Measurements from ENCODE around the gene PCDHGA10.
"Not testable (repeated sequence)": the region's sequence is repeated elsewhere in the genome, so short reads cannot be mapped to it uniquely, and the experiment has no call there.

Gene PCDHGA10

GRCh38 chr5:141383345-141383744, 29.4 kb upstream of the PCDHGA10 start:
- no peak for TF ChIP-seq CTCF (IDR thresholded peaks at IDR 0.05)
- no peak overlapping the region for H3K27ac ChIP-seq
- peaks cover 37 to 98% (median 77%) of the 10 kb centered on the region in 3 donors for H3K9me3 ChIP-seq
- H3K4me3 ChIP-seq: peak overlapping the region in 1 of 2 donors; percentile 29
- H3K27me3 ChIP-seq: no peaks in the 10 kb centered on the region
- peaks cover 4 to 64% (median 63%) of the 10 kb centered on the region in 3 donors for H3K36me3 ChIP-seq
- intact Hi-C loops (cut with DNase I; ENCODE audit: low total_unique reads): no loop called here
- DNase-seq: no peak
- no peaks in the 10 kb centered on the region for H3K4me1 ChIP-seq

GRCh38 chr5:141384471-141385267, 28.1 kb upstream of the PCDHGA10 start:
- intact Hi-C loops (cut with DNase I; ENCODE audit: low total_unique reads): no loop called here
- peaks cover 37 to 98% (median 89%) of the 10 kb centered on the region in 3 donors for H3K9me3 ChIP-seq
- TF ChIP-seq CTCF (IDR thresholded peaks at IDR 0.05): no peak

DNA sequence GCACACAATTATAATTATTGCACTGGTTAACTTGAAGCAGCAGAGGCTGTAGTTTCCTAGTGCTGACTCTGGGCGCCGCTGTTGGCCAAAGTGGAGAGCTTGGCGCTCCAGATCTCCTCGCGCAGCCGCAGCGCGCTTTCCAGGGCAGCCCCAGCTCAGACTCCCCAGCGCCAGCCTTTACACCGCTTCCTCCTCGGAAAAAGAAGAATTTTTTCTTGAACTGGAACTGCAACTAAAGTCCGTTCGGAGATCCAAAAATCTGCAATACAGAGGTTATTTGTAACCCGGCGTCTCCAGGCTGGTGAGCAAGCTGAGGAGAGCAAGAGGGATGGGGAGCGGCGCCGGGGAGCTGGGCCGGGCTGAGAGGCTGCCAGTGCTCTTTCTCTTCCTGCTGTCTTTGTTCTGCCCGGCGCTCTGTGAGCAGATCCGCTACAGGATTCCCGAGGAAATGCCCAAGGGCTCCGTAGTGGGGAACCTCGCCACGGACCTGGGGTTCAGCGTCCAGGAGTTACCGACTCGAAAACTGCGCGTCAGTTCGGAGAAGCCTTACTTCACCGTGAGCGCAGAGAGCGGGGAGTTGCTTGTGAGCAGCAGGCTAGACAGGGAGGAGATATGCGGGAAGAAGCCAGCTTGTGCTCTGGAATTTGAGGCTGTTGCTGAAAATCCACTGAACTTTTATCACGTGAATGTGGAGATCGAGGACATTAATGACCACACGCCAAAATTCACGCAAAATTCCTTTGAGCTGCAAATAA, 25.1 kb upstream of the PCDHGA10 start, which contains the start of gene PCDHGB4:
Gene PCDHGB4, plus strand, starts transcription at position 142 of the 755 bp plus-strand sequence. Its CDS starts 187 bp downstream, at position 329.
- DNase-seq; H3K4me1 ChIP-seq; H3K27me3 ChIP-seq; intact Hi-C loops (cut with DNase I; ENCODE audit: low total_unique reads); H3K4me3 ChIP-seq; H3K27ac ChIP-seq: not testable (repeated sequence)
- Histone ChIP-seq H3K36me3 (peaks cover 5 to 78% (median 74%) of the 10 kb centered on the region in 3 donors), H3K9me3 (peaks cover 37 to 98% (median 86%) of the 10 kb centered on the region in 3 donors)

More at GRCh38 chr5:141384471-141385267, 28.1 kb upstream of the PCDHGA10 start:
- DNase-seq: no peak
- Histone ChIP-seq H3K4me3 (no peak overlapping the region), H3K27ac (no peak overlapping the region), H3K27me3 (no peaks in the 10 kb centered on the region), H3K4me1 (no peaks in the 10 kb centered on the region), H3K36me3 (peaks cover 4 to 66% (median 64%) of the 10 kb centered on the region in 3 donors)

GRCh38 chr5:141388661-141389060, 24.1 kb upstream of the PCDHGA10 start:
- H3K27ac ChIP-seq: no peak overlapping the region
- no peak for TF ChIP-seq CTCF (IDR thresholded peaks at IDR 0.05)
- H3K36me3 ChIP-seq: peaks cover 4 to 78% (median 70%) of the 10 kb centered on the region in 3 donors
- no peaks in the 10 kb centered on the region for H3K4me1 ChIP-seq
- DNase-seq: no peak
- H3K4me3 ChIP-seq: no peak overlapping the region
- peaks cover 35 to 98% (median 86%) of the 10 kb centered on the region in 3 donors for H3K9me3 ChIP-seq
- no peaks in the 10 kb centered on the region for H3K27me3 ChIP-seq
- intact Hi-C loops (cut with DNase I; ENCODE audit: low total_unique reads): no loop called here

GRCh38 chr5:141389153-141390042, 23.4 kb upstream of the PCDHGA10 start:
- intact Hi-C loops (cut with DNase I; ENCODE audit: low total_unique reads): no loop called here
- Histone ChIP-seq H3K36me3 (peaks cover 4 to 74% (median 66%) of the 10 kb centered on the region in 3 donors), H3K4me3 (no peak overlapping the region), H3K27ac (no peak overlapping the region), H3K4me1 (no peaks in the 10 kb centered on the region), H3K27me3 (no peaks in the 10 kb centered on the region), H3K9me3 (peaks cover 35 to 98% (median 86%) of the 10 kb centered on the region in 3 donors)
- DNase-seq: no peak
- no peak for TF ChIP-seq CTCF (IDR thresholded peaks at IDR 0.05)

Measured in tibial artery (tissue), 4 donors.